Hematopoietic multipotent progenitor cell (in vitro differentiated cells): Measurements from ENCODE around the gene USP19. TPM values are rescaled to one million over a fixed set of nuclear protein-coding genes. Genes with fewer than 3 reads are reported as not detected.

Source experiments
- DNase-seq, 3 donors: peaks; one replicate each; pipeline ENCODE4 v3.0.0-alpha.2; 2011 to 2015; ENCODE audit warnings: low read depth in 2 of 3, low spot score in 2 of 3
- total RNA-seq: library from RNA; depleted of rRNA; stranded (reverse); fragments of >200 nt; gene quantifications from one replicate; pipeline ENCODE4 v1.2.3, GENCODE V29; 2012

The USP19 gene, protein sequence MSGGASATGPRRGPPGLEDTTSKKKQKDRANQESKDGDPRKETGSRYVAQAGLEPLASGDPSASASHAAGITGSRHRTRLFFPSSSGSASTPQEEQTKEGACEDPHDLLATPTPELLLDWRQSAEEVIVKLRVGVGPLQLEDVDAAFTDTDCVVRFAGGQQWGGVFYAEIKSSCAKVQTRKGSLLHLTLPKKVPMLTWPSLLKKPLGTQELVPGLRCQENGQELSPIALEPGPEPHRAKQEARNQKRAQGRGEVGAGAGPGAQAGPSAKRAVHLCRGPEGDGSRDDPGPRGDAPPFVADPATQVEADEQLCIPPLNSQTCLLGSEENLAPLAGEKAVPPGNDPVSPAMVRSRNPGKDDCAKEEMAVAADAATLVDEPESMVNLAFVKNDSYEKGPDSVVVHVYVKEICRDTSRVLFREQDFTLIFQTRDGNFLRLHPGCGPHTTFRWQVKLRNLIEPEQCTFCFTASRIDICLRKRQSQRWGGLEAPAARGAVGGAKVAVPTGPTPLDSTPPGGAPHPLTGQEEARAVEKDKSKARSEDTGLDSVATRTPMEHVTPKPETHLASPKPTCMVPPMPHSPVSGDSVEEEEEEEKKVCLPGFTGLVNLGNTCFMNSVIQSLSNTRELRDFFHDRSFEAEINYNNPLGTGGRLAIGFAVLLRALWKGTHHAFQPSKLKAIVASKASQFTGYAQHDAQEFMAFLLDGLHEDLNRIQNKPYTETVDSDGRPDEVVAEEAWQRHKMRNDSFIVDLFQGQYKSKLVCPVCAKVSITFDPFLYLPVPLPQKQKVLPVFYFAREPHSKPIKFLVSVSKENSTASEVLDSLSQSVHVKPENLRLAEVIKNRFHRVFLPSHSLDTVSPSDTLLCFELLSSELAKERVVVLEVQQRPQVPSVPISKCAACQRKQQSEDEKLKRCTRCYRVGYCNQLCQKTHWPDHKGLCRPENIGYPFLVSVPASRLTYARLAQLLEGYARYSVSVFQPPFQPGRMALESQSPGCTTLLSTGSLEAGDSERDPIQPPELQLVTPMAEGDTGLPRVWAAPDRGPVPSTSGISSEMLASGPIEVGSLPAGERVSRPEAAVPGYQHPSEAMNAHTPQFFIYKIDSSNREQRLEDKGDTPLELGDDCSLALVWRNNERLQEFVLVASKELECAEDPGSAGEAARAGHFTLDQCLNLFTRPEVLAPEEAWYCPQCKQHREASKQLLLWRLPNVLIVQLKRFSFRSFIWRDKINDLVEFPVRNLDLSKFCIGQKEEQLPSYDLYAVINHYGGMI (N-terminal part only)
- 75.4 TPM for total RNA-seq

DNA sequence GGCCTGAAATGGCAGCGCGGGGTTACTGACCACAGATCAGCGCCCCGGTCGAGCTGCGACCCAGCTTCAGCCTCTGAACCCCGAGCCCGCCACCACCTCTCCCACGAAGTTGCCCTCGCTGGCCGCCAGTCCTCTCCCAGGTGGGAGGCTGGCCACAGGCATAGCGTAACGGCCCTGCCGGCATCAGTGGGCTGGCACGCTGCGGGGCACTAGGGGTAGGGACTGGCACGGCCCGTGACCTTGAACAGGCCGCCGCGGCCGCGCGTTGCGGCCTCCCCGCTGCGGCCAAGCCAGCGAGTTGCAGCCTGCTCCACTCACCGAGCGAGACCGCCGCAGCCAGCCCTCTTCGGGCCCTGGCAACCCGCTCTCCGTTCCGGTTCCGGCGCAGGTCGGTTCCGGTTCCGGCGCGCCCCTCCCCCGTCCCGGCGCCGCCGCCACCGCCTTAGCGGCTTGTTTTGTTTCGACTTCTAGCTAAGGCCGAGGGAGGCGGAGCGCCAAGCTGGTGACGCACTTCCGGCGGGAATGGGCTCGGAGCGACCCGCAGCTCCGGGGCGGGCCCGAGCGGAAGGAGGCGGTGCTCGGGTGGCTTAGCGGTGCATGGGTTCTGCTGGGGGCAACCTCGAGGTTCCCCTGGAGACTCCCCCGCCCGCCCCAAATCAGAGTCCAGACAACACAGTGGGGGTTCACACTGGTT is at the start of gene USP19:
TSS of gene USP19 (minus strand) at position 386 of the 694 bp plus-strand sequence. CDS start 1,678 bp downstream, outside the sequence.
- DNase-seq: peak; percentile 92 to 96 (median 96)

DNA sequence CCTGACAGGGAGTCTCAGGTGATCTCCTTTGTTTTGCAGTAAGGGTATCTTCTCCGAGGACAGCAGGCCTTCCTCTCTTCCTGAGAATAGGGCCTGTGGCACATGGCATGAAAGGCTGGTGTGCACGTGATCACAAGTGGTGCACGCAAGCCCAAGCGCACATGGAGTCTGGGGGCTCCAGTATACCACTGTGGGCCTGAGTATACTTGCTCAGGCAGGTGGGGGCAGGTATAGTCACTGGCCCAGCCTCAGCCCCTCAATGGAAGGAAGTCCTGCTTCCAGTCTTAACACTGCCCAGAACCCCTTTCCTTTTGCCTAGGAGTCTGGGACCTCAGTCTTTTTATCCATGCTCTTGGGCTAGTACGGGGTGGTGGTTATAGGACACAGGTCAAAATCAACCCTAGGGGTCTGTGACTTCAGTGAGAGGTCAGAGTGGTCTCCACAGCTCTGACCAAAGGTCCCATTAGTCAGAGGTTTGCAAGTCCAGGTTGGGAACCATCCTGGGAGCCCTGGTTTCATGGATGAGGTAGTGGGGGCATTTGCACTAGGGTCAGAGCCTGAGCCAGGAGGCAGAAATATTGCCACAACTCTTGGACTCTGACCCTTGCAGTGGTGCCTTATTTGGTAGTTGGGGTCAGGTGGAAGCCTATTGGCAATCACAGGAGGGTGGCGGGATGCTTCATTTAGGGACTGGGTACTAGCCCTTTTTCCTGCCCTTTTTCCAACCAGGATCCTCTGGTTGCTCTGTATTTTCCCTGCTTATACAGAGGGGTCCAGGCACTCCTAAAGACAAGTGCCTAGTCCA is 46.3 kb upstream of the USP19 start:
- DNase-seq: no peak

DNA sequence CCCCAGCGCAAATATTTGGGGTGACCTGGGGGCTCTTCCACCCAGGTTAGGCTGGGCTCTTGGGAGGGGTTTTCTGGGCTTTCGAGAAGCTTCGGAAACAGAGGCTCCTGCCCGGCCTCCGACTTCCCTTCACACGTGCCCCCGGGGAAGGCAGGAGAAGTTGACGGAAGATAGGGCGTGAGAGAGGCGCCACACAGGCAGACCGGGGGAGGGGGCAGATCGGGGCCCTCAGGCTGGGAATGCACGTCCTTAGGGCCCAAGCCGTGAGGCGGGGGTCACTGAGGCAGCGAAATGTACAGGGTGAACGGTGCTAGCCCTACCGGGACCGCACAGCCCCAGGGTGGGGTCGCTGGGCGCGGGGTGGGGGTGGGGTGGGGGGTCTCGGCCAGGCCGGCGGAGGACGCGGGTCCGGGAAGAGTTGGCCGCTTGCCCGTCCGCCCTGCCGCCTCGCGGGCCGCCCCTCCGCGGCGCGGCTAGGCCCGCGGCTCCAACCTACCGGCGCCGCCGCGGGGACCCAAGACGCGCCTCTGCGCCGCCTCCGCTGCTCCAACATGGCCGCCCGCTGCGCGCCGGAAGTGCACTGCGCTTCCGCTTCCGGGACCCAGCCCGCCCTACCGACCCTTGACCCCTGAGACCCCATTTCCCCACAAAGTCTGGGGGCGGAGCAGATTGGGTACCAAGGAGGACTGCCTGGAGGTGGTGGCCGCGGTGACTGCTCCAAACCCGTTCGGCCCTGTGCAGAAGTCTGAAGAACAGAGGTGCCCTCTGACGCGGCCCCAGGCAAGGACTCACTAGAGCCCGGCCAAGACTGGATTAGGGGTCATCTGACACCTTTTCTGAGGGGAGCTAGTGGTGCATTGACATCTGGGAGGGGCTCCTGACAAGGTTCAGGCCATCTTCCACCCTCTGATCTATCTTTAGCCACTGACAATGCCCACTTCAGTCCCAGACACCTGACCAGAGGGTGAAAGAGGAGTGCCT is 45.4 kb upstream of the USP19 start, which contains the start of gene CCDC71:
TSS of gene CCDC71 (minus strand) at position 561 of the 981 bp plus-strand sequence. CDS start 2,123 bp downstream, outside the sequence.
- DNase-seq: peak; percentile 61 to 84 (median 75)

DNA sequence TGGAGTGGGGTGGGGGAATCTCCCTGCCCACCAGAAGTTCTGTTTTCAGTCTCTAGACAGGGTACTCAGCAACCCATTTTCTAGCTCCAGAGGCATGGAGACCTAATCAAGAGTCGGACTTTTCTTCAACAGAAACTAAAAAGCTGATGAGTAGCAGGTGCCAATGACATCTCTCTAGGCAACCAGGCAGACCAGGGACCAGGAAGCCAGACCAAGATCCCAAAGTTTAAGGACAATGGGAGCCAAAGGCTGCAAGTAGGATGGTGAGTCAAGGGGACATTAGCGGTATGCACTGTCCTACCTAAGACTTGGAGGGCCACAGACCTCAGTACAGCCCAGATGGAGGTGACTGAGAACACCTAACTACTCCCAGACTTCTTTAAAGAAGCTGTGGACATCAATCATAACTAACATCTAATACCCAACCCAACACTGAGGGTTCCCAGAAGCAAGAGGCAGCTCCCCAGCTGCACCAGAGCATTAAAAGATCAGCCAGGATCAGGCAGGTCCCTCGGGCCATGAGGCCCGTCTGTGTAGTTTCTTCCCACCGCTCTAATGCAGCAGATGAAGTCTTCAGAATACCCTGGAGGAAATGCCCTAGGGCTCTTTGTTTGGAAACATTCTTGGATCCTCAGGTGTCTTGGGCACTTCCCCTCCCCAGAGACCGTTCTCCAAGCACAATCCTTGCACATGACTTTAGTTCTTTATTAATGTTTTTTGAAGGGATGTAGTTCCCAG is 44.5 kb upstream of the USP19 start:
- no peak for DNase-seq

DNA sequence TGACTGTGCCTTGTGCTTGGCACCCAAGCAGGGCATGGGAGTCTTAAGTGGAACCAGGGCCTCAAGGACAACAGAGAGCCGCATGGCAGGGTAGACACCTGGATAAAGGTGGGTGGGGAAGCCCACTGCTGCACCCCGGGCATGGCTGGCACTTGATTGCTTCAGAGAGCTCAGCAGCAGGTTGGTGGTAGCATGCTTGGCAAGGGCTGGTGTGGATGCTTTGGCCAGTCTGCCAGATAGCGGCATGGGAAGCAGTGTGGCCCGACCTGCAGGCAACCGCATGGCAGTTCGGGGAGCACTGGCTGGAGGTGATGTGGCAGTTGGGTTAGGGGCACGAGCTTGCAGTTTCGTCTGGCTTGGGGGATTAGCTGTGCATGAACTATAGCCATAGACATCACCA is 43.0 kb upstream of the USP19 start:
- no peak for DNase-seq

DNA sequence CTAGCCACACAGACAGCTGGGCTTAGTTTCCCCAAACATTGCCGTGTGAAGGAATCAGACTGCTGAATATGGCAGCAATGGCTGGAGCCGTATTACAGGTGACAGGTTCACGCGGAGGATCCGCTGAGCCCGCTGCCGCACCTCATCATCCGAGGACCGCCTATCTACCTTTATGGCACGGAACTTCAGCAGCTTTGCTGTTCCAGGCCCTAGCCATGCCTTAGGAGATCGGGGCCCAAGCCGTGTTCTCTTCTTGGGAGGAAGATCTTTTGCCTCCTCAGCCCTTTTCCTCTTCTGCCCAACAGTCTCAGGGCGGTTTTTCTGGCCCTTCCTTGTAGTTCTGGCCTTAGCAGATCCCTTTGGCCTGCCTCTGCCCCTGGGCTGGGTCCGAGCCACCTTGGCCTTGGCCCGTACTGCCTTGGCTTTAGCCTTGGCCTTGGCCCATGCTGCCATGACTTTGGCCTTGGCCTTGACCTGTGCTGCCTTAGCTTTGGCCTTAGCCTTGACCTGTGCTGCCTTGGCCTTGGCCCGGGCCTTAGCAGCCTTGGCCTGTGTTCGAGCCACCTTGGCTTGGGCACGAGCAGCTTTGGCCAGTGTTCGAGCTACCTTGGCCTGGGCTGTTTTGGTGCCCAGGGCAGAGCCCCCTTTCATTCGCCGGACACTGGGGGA is 42.3 kb upstream of the USP19 start:
- DNase-seq: no peak

DNA sequence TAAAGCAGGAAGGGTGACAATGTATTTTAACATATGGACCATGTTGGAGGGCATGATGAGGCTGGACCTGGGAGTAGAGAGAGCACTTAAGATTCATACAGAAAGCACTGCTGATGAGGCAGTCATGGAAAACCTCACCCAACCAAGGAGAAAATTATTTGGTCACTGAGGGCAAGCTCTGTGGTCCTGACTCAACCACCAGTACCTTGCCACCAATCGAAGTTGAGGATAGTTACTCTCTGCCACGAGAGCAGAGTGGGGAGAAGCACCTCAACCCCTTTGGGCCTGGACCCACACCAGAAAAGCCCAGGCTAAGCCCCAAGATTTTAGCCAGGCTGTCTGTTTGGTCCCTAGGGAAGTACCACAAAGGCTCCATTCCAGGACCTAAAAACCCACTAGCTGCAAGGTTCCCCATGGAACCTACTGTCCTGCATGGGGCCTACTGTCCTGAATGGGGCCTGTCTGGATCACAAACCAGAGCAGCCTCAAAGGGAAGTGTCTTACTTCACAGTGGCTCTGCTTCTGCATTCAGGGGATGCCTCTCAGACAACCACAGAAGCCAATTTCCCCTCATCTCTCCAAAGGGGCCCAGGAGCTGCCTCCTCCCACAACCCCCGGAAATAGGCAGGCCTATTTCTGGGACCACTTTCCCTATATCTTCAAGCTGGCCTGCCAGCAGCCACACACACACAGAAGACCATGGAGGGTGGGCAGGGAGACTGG is 41.3 kb upstream of the USP19 start:
- no peak for DNase-seq

DNA sequence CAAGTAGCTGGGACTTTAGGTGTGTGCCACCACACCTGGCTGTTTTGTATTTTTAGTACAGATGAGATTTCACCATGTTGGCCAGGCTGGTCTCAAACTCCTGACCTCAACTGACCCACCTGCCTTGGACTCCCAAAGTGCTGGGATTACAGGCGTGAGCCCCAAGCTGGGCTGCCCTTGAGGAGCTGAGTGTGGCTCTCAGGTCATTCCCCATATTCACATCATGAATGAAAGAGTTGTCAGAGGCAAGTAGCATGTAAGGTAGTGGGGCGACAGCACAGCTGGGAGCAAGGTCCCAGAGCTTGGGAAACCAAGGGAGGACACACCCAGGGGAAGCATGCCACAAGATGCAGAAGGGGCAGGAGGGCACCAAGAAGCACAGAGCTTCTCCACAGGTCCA is 40.6 kb upstream of the USP19 start:
- no peak for DNase-seq

DNA sequence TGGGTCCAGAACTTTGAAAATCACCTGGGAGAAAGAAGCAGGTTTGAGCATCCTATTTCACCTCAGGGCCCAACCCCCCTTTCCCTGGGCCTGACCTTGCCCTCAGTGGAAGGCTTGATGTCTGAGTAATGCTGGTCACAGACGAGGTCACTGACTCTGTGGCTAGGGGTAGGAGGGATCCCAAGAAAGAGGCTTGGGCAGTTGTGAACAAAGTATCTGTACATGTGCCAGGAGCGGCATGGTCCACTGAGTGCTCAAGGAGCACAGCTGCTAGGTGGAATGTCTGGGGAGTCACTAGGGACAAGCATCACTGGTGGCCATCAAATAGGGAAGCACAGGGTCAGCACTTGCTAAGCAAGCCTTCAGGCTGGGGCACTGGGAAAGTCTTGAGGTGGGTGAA is 38.2 kb upstream of the USP19 start:
- no peak for DNase-seq

DNA sequence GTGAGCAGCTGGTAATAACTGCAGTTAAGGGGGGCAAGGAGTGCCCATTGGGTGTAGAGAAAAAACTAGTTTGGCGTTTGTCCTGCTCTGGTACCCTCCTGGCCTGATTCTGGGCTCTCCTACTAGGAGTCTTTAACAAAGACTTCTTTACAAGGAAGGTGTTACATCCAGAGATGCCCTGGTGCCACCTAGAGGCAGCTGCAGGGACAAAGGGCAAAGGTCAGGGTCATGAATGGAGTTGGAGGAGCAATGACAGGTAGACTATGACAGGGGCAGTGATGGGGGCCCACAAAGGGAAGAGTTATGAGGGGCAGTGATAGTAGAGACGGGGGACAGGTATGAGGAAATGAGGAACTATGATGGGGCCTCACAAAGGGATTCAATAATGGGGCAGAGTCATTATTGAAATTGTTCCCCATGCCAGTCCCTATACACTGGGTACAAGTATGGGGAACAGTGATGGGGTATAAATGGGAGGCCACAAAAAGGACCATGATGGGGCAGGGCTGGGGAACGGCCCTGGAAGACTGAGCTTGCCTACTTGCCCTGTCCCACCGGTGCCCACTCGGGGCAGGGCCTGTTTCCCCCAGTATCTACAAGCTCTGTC is 37.6 kb upstream of the USP19 start:
- peak in 2 of 3 donors; percentile 49 to 60 for DNase-seq

DNA sequence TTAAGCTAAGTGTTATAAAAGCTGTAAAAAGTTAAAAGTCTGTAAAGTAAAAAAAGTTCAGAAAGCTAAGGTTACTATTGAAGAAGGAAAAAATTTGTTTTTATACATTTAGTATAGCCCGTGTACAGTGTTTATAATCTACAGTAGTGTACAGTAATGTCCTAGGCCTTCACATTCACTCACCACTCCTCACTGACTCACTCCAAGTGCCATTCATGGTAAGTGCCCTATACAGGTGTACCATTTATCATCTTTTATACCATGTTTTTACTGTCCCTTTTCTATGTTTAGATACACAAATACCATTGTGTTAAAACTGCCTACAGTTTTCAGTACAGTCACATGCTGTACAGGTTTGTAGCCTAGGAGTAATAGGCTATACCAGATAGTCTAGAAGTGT is 36.7 kb upstream of the USP19 start:
- no peak for DNase-seq

DNA sequence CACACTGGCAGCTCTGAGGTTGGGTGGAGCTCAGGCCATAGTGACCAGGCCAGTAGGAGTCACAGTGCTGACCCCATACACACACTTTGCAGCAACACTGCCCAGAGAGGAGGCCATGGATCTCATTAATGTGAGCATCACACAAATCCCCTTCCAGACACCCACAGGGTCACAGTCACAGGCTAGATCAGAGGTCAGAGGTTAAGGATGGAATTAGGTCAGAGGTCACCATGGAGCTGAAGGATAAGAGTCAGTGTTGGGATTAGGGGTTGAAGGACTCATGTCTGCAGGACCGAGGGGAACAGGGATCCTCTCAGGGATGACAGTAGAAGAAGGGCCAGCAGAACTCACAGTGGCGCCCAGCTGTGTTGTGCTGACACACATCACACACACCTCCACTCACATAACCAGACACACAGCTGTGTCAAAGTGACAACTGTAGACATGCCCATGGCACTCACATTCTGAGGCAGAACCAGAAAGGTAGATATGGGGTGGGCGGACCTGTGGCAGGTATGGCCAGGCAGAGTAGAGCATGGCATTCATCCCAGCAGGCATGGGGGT is 32.8 kb upstream of the USP19 start:
- no peak for DNase-seq

DNA sequence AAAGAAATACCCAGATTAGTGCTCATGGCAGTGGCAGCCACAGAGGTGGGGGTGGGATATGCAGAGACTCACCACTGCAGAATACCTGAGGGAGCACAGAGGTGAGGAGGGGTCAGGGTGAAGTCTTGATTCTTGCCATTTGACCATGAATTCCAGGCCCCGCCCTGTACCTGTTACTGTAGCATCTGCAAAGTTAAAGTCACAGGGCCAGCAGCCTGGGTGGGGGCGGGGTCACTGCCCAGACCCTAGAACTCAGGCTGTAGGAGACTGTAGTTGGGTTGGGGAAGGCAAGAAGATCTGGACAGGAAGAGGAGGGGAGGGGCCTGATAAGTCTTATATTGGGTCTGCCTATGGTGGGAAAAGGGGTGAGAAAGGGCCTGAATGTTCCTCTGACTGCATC is 31.0 kb upstream of the USP19 start:
- DNase-seq: no peak

DNA sequence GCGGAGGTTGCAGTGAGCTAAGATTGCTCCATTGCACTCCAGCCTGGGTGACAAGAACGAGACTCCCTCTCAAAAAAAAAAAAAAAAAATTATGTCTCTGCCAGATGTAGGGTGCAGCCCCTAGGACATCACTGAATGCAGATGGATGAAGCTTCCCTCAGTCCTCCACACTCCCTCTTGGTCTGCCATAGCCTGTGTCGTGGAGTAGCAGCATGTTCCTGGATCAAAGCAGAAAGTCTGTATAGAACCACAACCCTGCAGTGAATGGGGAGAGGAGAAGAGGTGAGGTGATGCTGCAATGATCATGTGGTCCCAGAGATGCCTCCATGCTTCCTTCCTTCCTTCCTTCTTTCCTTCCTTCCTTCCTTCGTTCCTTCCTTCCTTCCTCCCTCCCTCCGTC is 27.5 kb upstream of the USP19 start:
- DNase-seq: no peak

DNA sequence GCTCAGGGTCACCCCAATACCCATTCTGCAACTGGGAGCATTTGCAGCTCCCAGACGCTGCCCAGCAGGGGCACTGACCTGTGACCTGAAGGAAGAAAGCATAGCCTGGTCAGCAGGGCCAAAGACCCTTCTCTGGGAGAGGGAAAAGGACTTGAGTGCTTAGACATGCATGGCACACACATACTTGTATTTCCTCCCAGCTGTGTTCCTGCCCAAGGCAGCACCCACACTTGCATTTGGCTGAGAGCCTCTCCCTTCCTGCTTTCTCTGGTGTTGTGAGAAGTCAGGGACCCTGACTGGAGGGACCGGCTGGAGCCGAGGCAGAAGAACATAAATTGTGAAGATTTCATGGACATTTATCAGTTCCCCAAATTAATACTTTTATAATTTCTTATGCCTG is 19.5 kb upstream of the USP19 start:
- DNase-seq: no peak

DNA sequence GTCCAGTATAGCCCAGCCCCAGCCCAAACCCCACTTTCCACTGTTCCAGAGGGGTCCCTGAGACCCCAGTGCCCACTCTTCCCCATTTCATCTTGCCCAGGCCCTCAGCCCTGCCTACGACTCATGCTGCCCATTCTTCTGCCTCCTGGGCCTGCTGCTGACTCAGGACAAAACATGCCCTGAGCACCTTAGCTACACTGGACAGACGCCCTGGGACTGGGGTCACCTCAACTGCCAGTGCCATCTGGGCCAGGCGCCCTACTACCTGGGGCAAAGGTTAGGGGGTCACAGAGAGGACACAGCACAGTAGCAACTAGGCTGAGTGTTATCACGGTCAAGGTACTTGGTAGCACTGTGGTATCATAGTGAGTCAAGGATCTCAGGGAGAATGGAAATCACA is 14.9 kb upstream of the USP19 start:
- DNase-seq: no peak
